ENCODE results near the gene NACAD.

GRCh38 chr7:45118292-45118691 lies 29.5 kb upstream of the NACAD start:
- TF ChIP-seq EZH2 (IDR thresholded peaks at IDR 0.05; ENCODE audit: borderline replicate concordance) (no peak), CTCF (IDR thresholded peaks at IDR 0.05; ENCODE audit: poor library complexity) (no peak), EZH2phosphoT487 (IDR thresholded peaks at IDR 0.05; ENCODE audit: low read depth, severe bottlenecking, unreplicated experiment) (no peak)
